T47D (cell line): ENCODE results near the gene FZD7.

Experiments
- DNase-seq, 2 experiments: peaks; one replicate each; pipeline versions ENCODE4 v3.0.0 to v3.0.0-alpha.2; 2011 to 2012; ENCODE audit warnings: low read depth in 1 of 2, low spot score in 1 of 2
- JUND ChIP-seq: IDR thresholded peaks from 2 replicates; pipeline ENCODE4 v1.6.1; 2012; ENCODE audit warnings: low read depth
- in situ Hi-C: cut with HindIII; loops from 2 replicates; pipeline ENCODE4 v1.10.0; 2016; ENCODE audit warnings: low sequenced_read_pairs, low pct_unique_long_range_greater_than_20kb

Gene FZD7

DNA sequence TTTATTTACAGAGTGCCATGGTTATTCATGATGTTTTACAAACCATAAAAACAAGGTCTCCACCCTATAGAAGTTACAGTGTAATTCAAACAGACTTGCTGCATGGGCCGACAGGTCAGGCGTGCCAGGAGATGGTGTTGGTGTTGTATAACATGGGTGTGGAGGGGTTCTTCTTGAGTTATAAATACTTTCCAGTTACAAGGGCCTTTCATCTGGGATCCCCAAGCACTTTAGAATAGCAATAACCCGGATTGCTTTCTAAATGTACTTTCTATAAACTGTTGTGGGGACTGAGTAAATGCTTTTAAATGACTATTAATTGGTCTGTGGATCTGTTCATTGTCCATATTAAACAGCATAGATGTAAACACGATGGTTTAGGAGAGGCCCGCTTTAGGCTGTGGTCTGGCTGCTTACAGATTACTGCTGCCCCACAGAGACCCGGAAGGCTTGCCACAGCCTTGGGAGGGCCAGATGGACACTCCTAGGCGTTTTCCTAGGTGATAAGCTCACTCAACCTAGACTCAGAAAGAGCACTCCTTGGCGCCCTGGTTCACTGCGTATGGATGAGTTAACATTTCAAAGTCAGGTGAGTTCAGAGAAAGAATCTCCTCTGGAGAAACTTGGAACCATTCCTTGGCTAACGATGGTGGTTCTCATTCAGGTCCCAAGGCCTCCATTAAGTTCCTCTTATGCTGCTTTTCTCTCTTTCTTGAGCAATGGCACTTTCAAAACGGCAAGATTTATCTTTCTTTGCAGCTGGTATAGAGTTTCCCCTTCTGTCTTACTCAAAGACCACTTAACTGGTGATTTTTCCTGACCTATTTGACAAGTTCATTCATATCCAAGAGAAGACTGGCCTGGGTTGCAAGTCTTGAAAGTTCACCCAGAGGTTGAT lies 35.8 kb downstream of the FZD7 start:
- TF ChIP-seq JUND, result no peak
- no peak for DNase-seq
- in situ Hi-C loops, result no loop called here

- in situ Hi-C loops, result no loop called here
- no peak for TF ChIP-seq JUND
These were observed 37.5 kb downstream of the FZD7 start for GRCh38 chr2:202071107-202071506.

GRCh38 chr2:202072226-202072625 lies 38.6 kb downstream of the FZD7 start:
- TF ChIP-seq JUND, result no peak
- DNase-seq, result no peak
- in situ Hi-C loops, result no loop called here

More at GRCh38 chr2:202071107-202071506, 37.5 kb downstream of the FZD7 start:
- DNase-seq, result no peak

- DNase-seq, result no peak
- TF ChIP-seq JUND, result no peak
- in situ Hi-C loops, result no loop called here
These were observed 39.2 kb downstream of the FZD7 start, which contains the start of gene KIAA2012 for GRCh38 chr2:202072737-202073401. Gene KIAA2012, plus strand, starts transcription at chr2:202073255. Its CDS starts 373 bp downstream, at chr2:202073628.

- in situ Hi-C loops, result no loop called here
- no peak for DNase-seq
- TF ChIP-seq JUND, result no peak
These were observed 40.7 kb downstream of the FZD7 start for GRCh38 chr2:202074324-202074723.

- no peak for DNase-seq
- in situ Hi-C loops, result no loop called here
- TF ChIP-seq JUND, result no peak
These were observed 45.7 kb downstream of the FZD7 start for GRCh38 chr2:202079310-202079709.

DNA sequence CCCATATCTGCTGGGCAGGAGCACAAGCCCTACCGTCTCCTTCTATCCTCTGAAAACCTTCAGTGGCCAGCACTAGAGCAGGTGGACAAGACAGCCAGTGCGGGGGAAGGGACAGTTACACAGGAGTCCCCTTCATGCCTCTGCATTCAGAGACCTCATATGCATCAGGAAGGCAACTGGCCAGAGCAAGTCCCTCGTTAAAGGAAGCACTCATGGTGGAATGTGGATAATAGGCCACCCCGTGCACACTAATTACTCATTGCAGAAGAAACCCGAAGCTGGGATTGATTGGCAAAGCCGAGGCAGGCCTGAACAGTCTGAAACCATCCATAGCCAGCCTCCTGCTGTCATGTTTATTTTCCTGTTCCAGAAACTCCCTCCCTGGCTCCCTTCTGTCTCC lies 50.6 kb downstream of the FZD7 start:
- DNase-seq, result no peak
- TF ChIP-seq JUND, result no peak
- in situ Hi-C loops, result no loop called here
